HG03520 (cell line): ENCODE data around the gene HES7.
"Not testable (repeated sequence)": the region's sequence is repeated elsewhere in the genome, so short reads cannot be mapped to it uniquely, and the experiment has no call there.

Source experiments
- ATAC-seq: cut with Tn5 transposase; IDR thresholded peaks from one replicate; pipeline ENCODE4 v1.9.1; 2021; ENCODE audit warnings: mild to moderate bottlenecking, moderate library complexity; ENCODE audit not compliant: unreplicated experiment

The HES7 gene

GRCh38 chr17:8123695-8124349 is at the start of gene HES7:
TSS of gene HES7 (minus strand) at chr17:8124106. CDS start at chr17:8124084, 22 bp downstream.
- ATAC-seq: no peak

GRCh38 chr17:8173056-8173870 is 49.4 kb upstream of the HES7 start:
- peak; percentile 67 for ATAC-seq

GRCh38 chr17:8170186-8170585 is 46.3 kb upstream of the HES7 start:
- ATAC-seq: not testable (repeated sequence)

- no peak for ATAC-seq
These were observed 43.6 kb upstream of the HES7 start for GRCh38 chr17:8167526-8167925.

- ATAC-seq: no peak
These were observed 42.8 kb upstream of the HES7 start for GRCh38 chr17:8166731-8167130.

GRCh38 chr17:8164815-8165131 is 40.9 kb upstream of the HES7 start:
- no peak for ATAC-seq

- ATAC-seq: no peak
These were observed 40.3 kb upstream of the HES7 start for GRCh38 chr17:8163978-8164814.

- no peak for ATAC-seq
These were observed 39.4 kb upstream of the HES7 start for GRCh38 chr17:8162997-8163977.

- ATAC-seq: peak; percentile 39
These were observed 38.5 kb upstream of the HES7 start, which contains the start of gene VAMP2 for GRCh38 chr17:8162233-8162996. TSS of gene VAMP2 (minus strand) at chr17:8162948. CDS start at chr17:8162879, 69 bp downstream.

GRCh38 chr17:8161289-8162232 is 37.7 kb upstream of the HES7 start:
- ATAC-seq: no peak

- ATAC-seq: no peak
These were observed 36.9 kb upstream of the HES7 start for GRCh38 chr17:8160741-8161221.

- no peak for ATAC-seq
These were observed 36.3 kb upstream of the HES7 start for GRCh38 chr17:8160224-8160577.

- ATAC-seq: no peak
These were observed 35.7 kb upstream of the HES7 start for GRCh38 chr17:8159459-8160223.

- no peak for ATAC-seq
These were observed 35.1 kb upstream of the HES7 start for GRCh38 chr17:8159032-8159400.

- ATAC-seq: no peak
These were observed 34.5 kb upstream of the HES7 start for GRCh38 chr17:8158267-8159031.

GRCh38 chr17:8156246-8156992 is 32.5 kb upstream of the HES7 start:
- ATAC-seq: peak; percentile 72

GRCh38 chr17:8155996-8156245 is 32.0 kb upstream of the HES7 start:
- no peak for ATAC-seq
